PFSK-1 (cell line): Measurements from ENCODE around the gene UBXN7.

Experiments used
- FOXP2 ChIP-seq: optimal IDR thresholded peaks from 2 replicates; pipeline ENCODE3; 2011; ENCODE audit warnings: borderline replicate concordance, control low read depth, inconsistent platforms; ENCODE audit not compliant: insufficient read depth; ENCODE audit errors: extremely low read length, extremely low read depth
- POLR2AphosphoS5 ChIP-seq: IDR thresholded peaks from 2 replicates; pipeline ENCODE4 v1.6.1; 2012; ENCODE audit warnings: low read depth, mild to moderate bottlenecking, control low read depth, low read length, moderate library complexity
- SIN3A ChIP-seq: IDR thresholded peaks from 2 replicates; pipeline ENCODE4 v1.6.1; 2012; ENCODE audit warnings: mild to moderate bottlenecking, low read length, moderate library complexity, borderline replicate concordance; ENCODE audit not compliant: insufficient read depth
- TAF1 ChIP-seq: IDR thresholded peaks from 2 replicates; pipeline ENCODE4 v1.6.1; 2012; ENCODE audit warnings: low read length, control low read depth, borderline replicate concordance; ENCODE audit not compliant: insufficient read depth
- TF ChIP-seq, protein P1 (sequence below), 2 experiments: IDR thresholded peaks; 2 replicates each; pipeline versions ENCODE4 v1.6.1 to v1.8.0; 2011 to 2012; ENCODE audit warnings: low read depth in 2 of 2, low read length in 2 of 2, control low read depth in 1 of 2, inconsistent platforms in 1 of 2, mild to moderate bottlenecking in 1 of 2, moderate library complexity in 1 of 2; ENCODE audit not compliant: insufficient read depth in 1 of 2

The UBXN7 gene

DNA sequence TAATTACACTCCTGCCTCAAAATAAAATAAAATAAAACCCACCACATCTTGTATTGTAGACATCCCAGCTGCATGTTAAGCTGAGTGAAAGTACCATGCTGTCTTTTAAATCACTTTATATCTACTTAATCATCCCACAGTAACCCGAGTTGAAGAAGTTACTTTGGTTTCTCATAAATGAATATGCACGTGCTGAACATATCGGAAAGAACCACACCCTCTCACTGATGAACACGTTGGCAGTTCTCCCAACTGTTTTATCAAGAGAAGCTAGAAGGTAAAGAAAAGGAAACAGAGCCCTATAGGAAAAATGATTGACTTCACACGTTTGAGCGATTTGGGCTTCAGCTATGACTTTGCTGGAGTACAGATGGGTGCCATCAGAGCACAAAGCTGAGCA is 78.1 kb downstream of the UBXN7 start:
- no peak for TF ChIP-seq FOXP2
- no peak for TF ChIP-seq SIN3A
- no peak for TF ChIP-seq POLR2AphosphoS5
- no peak for TF ChIP-seq TAF1
- TF ChIP-seq, protein P1, sequence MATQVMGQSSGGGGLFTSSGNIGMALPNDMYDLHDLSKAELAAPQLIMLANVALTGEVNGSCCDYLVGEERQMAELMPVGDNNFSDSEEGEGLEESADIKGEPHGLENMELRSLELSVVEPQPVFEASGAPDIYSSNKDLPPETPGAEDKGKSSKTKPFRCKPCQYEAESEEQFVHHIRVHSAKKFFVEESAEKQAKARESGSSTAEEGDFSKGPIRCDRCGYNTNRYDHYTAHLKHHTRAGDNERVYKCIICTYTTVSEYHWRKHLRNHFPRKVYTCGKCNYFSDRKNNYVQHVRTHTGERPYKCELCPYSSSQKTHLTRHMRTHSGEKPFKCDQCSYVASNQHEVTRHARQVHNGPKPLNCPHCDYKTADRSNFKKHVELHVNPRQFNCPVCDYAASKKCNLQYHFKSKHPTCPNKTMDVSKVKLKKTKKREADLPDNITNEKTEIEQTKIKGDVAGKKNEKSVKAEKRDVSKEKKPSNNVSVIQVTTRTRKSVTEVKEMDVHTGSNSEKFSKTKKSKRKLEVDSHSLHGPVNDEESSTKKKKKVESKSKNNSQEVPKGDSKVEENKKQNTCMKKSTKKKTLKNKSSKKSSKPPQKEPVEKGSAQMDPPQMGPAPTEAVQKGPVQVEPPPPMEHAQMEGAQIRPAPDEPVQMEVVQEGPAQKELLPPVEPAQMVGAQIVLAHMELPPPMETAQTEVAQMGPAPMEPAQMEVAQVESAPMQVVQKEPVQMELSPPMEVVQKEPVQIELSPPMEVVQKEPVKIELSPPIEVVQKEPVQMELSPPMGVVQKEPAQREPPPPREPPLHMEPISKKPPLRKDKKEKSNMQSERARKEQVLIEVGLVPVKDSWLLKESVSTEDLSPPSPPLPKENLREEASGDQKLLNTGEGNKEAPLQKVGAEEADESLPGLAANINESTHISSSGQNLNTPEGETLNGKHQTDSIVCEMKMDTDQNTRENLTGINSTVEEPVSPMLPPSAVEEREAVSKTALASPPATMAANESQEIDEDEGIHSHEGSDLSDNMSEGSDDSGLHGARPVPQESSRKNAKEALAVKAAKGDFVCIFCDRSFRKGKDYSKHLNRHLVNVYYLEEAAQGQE (IDR thresholded peaks at IDR 0.05; ENCODE audit: insufficient read depth in 1 of 2, low read depth in 2 of 2, low read length in 2 of 2), result no peak

- no peak for TF ChIP-seq SIN3A
- TF ChIP-seq, protein P1 (IDR thresholded peaks at IDR 0.05; ENCODE audit: insufficient read depth in 1 of 2, low read depth in 2 of 2, low read length in 2 of 2), result no peak
- TF ChIP-seq POLR2AphosphoS5, result no peak
- TF ChIP-seq FOXP2, result no peak
- TF ChIP-seq TAF1, result no peak
These were observed 80.7 kb downstream of the UBXN7 start for GRCh38 chr3:196351541-196351940.

DNA sequence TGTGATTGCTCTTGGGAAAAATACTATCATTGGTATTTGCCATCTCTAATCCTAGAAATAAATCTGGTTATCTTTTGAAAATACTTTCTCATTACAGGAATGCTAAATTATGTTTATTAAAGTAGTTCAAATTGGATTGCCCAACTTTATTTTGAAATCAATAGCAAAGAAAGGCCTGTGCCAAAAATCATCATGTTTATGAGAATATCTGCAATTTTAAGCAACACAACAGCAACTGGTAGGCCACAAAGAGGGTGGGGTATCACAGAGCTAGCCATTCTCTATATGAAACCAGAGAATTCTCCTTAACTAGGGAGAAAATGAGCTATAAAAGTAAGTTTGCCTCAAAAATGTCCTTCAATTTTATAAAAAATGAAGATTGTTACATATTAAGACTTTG is 82.2 kb downstream of the UBXN7 start:
- TF ChIP-seq, protein P1 (IDR thresholded peaks at IDR 0.05; ENCODE audit: insufficient read depth in 1 of 2, low read depth in 2 of 2, low read length in 2 of 2), result no peak
- TF ChIP-seq POLR2AphosphoS5, result no peak
- TF ChIP-seq FOXP2, result no peak
- TF ChIP-seq TAF1, result no peak
- TF ChIP-seq SIN3A, result no peak

GRCh38 chr3:196348698-196349097 is 83.5 kb downstream of the UBXN7 start:
- TF ChIP-seq, protein P1 (IDR thresholded peaks at IDR 0.05; ENCODE audit: insufficient read depth in 1 of 2, low read depth in 2 of 2, low read length in 2 of 2), result no peak
- TF ChIP-seq FOXP2 (no peak), POLR2AphosphoS5 (no peak), TAF1 (no peak), SIN3A (no peak)

DNA sequence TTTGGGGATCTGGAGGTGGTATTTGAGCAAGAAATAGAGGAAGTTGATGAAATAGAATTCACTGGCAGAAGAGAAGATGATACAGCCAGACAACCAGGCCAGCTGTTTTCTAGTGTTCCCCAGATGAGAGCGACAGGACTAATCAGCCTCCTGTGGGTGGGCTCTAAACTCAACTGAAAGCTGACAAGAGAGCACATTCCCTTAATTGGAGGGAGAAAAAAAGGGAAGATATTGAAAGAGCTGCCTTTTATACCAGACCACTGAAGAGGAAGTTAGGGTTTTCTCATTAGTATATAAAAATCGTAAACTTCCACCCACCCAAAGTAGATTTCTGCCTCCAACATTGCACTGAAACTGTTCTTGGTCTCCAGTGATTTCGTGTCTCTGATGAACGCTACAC is 87.6 kb downstream of the UBXN7 start:
- no peak for TF ChIP-seq POLR2AphosphoS5
- no peak for TF ChIP-seq TAF1
- TF ChIP-seq, protein P1 (IDR thresholded peaks at IDR 0.05; ENCODE audit: insufficient read depth in 1 of 2, low read depth in 2 of 2, low read length in 2 of 2), result no peak
- TF ChIP-seq FOXP2, result no peak
- TF ChIP-seq SIN3A, result no peak
